ENCODE measurements around the gene IGLL1.

GRCh38 chr22:23531283-23531956 is 48.7 kb downstream of the IGLL1 start:
- TF ChIP-seq CTCF (IDR thresholded peaks at IDR 0.05) (no peak), EP300 (IDR thresholded peaks at IDR 0.05) (no peak), POLR2AphosphoS5 (IDR thresholded peaks at IDR 0.05) (no peak)

Data from upper lobe of left lung (tissue), 4 donors.